ENCODE data around the gene ZNF142.

The ZNF142 gene

DNA sequence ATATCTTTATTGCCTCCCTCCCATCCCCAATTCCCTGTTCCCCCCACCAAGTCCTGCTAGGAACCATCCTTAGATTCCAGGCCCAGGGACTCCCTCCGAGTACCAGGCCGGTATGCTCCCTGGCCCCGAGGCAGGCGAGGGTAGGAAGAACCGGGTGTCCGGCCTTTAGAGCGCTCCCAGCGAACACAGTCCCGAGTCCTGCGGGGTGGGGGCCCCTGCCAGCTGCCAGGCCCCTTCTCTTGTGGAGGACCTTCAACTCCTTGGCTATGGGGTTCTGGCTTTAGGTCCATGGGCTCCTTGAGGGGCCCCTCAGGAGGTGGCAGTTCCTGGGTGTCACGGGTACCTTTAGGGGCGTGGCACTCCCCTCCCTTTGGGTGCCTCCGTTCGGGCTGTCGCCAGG is 4.5 kb upstream of the ZNF142 start (continued):
- no peak for TF ChIP-seq ZNF433 (tag by site-specific recombination; IDR thresholded peaks at IDR 0.05; ENCODE audit: low read depth)

DNA sequence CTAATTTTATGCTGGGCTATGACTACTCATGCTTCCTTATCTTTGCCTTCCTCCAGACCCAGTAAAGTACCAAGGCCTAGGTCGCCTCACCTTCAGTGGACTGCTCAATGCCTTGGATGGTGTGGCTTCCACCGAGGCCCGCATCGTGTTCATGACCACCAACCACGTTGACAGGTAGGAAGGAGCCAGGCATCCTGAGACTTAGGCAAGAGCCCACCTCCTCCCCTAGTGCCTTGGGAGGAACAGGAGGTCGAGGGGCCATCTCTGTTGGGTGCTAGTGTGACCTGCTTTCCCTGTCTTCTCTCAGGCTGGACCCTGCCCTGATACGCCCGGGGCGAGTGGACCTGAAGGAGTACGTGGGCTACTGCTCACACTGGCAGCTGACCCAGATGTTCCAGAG is 3.4 kb upstream of the ZNF142 start:
- no peak overlapping the region for H3K27ac ChIP-seq (ENCODE audit: extremely low read depth, low read depth, low read length)
- POLR2A ChIA-PET: no interaction called here

DNA sequence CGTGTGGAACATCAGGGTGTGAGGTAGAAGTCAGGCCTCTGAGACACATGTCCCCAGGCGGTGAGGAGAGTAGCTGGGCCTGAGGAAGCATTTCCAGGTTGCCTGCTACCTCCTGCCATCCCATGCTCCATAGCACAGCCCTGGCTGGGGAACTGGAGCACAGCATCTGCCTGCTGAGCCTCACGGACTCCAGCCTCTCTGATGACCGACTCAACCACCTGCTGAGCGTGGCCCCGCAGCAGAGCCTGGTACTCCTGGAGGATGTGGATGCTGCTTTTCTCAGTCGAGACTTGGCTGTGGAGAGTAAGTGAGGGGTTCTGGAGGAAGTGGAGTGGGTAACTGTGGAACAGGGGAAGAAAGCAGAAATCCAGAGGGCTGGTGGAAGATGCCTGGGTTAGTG is 3.0 kb upstream of the ZNF142 start:
- Histone ChIP-seq H3K4me1 (ENCODE audit: control insufficient read depth, insufficient read depth, low read length) (no peaks in the 10 kb centered on the region), H3K36me3 (ENCODE audit: control insufficient read depth in 2 of 2, insufficient read depth in 1 of 2, low read length in 2 of 2) (peaks cover 36 to 74% of the 10 kb centered on the region in 2 experiments), H3K4me3 (ENCODE audit: low read depth, low read length) (no peak overlapping the region), H3K27ac (ENCODE audit: extremely low read depth, low read depth, low read length) (no peak overlapping the region), H3K9me3 (ENCODE audit: control insufficient read depth, insufficient read depth, low read depth, low read length) (no peaks in the 10 kb centered on the region)
- ChIA-PET POLR2A (interaction anchor here (0.9 to 4.9 kb wide), 2 partner anchors 10 to 47 kb away, joined by 3 to 62 read pairs; partner anchors contain the start of genes RNF25 and STK36), CTCF (interaction anchor here (1.3 kb wide), 1 partner anchor 186 kb away, joined by 4 read pairs; no protein-coding TSS in a partner anchor)
- peak; percentile 30; the same call in 1 of the 2 replicates for TF ChIP-seq ZNF394 (tag by site-specific recombination; IDR thresholded peaks at IDR 0.05; ENCODE audit: borderline replicate concordance)
- TF ChIP-seq, protein P1, sequence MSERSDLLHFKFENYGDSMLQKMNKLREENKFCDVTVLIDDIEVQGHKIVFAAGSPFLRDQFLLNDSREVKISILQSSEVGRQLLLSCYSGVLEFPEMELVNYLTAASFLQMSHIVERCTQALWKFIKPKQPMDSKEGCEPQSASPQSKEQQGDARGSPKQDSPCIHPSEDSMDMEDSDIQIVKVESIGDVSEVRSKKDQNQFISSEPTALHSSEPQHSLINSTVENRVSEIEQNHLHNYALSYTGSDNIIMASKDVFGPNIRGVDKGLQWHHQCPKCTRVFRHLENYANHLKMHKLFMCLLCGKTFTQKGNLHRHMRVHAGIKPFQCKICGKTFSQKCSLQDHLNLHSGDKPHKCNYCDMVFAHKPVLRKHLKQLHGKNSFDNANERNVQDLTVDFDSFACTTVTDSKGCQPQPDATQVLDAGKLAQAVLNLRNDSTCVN (tag by site-specific recombination; optimal IDR thresholded peaks at IDR 0.05): no peak
- TF ChIP-seq KLF16 (tag by site-specific recombination; IDR thresholded peaks at IDR 0.05): no peak
- TF ChIP-seq SALL2 (tag by site-specific recombination; IDR thresholded peaks at IDR 0.05; ENCODE audit: borderline replicate concordance): no peak
- no peak for TF ChIP-seq ZFP69B (tag by site-specific recombination; IDR thresholded peaks at IDR 0.05)
- TF ChIP-seq ZFP37 (tag by site-specific recombination; IDR thresholded peaks at IDR 0.05): no peak
- no peak for TF ChIP-seq KLF1 (tag by site-specific recombination; IDR thresholded peaks at IDR 0.05)

More for the DNA sequence above, 3.4 kb upstream of the ZNF142 start:
- no peaks in the 10 kb centered on the region for H3K4me1 ChIP-seq (ENCODE audit: control insufficient read depth, insufficient read depth, low read length)
- no peaks in the 10 kb centered on the region for H3K9me3 ChIP-seq (ENCODE audit: control insufficient read depth, insufficient read depth, low read depth, low read length)
- CTCF ChIA-PET: interaction anchor here (1.3 kb wide), 1 partner anchor 12 kb away, joined by 3 read pairs; no protein-coding TSS in a partner anchor
- H3K36me3 ChIP-seq (ENCODE audit: control insufficient read depth in 2 of 2, insufficient read depth in 1 of 2, low read length in 2 of 2): peaks cover 36 to 74% of the 10 kb centered on the region in 2 experiments
- no peak for TF ChIP-seq ZFP3 (tag by site-specific recombination; IDR thresholded peaks at IDR 0.05; ENCODE audit: low read depth)
- no peak for TF ChIP-seq ZNF221 (tag by site-specific recombination; IDR thresholded peaks at IDR 0.05; ENCODE audit: borderline replicate concordance)
- no peak for TF ChIP-seq ZNF837 (tag by site-specific recombination; IDR thresholded peaks at IDR 0.05)
- TF ChIP-seq, protein P2, sequence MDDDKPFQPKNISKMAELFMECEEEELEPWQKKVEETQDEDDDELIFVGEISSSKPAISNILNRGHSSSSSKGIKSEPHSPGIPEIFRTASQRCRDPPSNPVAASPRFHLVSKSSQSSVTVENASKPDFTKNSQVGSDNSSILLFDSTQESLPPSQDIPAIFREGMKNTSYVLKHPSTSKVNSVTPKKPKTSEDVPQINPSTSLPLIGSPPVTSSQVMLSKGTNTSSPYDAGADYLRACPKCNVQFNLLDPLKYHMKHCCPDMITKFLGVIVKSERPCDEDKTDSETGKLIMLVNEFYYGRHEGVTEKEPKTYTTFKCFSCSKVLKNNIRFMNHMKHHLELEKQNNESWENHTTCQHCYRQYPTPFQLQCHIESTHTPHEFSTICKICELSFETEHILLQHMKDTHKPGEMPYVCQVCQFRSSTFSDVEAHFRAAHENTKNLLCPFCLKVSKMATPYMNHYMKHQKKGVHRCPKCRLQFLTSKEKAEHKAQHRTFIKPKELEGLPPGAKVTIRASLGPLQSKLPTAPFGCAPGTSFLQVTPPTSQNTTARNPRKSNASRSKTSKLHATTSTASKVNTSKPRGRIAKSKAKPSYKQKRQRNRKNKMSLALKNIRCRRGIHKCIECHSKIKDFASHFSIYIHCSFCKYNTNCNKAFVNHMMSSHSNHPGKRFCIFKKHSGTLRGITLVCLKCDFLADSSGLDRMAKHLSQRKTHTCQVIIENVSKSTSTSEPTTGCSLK (tag by site-specific recombination; IDR thresholded peaks at IDR 0.05): no peak
- no peak for TF ChIP-seq ZNF776 (tag by site-specific recombination; IDR thresholded peaks at IDR 0.05; ENCODE audit: borderline replicate concordance)
- TF ChIP-seq, protein P3, sequence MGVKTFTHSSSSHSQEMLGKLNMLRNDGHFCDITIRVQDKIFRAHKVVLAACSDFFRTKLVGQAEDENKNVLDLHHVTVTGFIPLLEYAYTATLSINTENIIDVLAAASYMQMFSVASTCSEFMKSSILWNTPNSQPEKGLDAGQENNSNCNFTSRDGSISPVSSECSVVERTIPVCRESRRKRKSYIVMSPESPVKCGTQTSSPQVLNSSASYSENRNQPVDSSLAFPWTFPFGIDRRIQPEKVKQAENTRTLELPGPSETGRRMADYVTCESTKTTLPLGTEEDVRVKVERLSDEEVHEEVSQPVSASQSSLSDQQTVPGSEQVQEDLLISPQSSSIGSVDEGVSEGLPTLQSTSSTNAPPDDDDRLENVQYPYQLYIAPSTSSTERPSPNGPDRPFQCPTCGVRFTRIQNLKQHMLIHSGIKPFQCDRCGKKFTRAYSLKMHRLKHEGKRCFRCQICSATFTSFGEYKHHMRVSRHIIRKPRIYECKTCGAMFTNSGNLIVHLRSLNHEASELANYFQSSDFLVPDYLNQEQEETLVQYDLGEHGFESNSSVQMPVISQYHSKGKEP (tag by site-specific recombination; IDR thresholded peaks at IDR 0.05): no peak
- no peak for TF ChIP-seq ZNF202 (tag by site-specific recombination; IDR thresholded peaks at IDR 0.05; ENCODE audit: borderline replicate concordance)
- TF ChIP-seq, protein P4, sequence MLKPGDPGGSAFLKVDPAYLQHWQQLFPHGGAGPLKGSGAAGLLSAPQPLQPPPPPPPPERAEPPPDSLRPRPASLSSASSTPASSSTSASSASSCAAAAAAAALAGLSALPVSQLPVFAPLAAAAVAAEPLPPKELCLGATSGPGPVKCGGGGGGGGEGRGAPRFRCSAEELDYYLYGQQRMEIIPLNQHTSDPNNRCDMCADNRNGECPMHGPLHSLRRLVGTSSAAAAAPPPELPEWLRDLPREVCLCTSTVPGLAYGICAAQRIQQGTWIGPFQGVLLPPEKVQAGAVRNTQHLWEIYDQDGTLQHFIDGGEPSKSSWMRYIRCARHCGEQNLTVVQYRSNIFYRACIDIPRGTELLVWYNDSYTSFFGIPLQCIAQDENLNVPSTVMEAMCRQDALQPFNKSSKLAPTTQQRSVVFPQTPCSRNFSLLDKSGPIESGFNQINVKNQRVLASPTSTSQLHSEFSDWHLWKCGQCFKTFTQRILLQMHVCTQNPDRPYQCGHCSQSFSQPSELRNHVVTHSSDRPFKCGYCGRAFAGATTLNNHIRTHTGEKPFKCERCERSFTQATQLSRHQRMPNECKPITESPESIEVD (tag by site-specific recombination; IDR thresholded peaks at IDR 0.05): no peak
- TF ChIP-seq, protein P5, sequence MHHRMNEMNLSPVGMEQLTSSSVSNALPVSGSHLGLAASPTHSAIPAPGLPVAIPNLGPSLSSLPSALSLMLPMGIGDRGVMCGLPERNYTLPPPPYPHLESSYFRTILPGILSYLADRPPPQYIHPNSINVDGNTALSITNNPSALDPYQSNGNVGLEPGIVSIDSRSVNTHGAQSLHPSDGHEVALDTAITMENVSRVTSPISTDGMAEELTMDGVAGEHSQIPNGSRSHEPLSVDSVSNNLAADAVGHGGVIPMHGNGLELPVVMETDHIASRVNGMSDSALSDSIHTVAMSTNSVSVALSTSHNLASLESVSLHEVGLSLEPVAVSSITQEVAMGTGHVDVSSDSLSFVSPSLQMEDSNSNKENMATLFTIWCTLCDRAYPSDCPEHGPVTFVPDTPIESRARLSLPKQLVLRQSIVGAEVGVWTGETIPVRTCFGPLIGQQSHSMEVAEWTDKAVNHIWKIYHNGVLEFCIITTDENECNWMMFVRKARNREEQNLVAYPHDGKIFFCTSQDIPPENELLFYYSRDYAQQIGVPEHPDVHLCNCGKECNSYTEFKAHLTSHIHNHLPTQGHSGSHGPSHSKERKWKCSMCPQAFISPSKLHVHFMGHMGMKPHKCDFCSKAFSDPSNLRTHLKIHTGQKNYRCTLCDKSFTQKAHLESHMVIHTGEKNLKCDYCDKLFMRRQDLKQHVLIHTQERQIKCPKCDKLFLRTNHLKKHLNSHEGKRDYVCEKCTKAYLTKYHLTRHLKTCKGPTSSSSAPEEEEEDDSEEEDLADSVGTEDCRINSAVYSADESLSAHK (tag by site-specific recombination; IDR thresholded peaks at IDR 0.05): no peak
- TF ChIP-seq OSR2 (tag by site-specific recombination; IDR thresholded peaks at IDR 0.05): no peak
- H3K4me3 ChIP-seq (ENCODE audit: low read depth, low read length): no peak overlapping the region
